ENCODE measurements around the gene IGSF9B. TPM values are rescaled to one million over a fixed set of nuclear protein-coding genes. Genes with fewer than 3 reads are reported as not detected.

IGSF9B gene
- total RNA-seq, 4 donors from 2014 or later = 6.5 to 106 (median 29.1) TPM

DNA sequence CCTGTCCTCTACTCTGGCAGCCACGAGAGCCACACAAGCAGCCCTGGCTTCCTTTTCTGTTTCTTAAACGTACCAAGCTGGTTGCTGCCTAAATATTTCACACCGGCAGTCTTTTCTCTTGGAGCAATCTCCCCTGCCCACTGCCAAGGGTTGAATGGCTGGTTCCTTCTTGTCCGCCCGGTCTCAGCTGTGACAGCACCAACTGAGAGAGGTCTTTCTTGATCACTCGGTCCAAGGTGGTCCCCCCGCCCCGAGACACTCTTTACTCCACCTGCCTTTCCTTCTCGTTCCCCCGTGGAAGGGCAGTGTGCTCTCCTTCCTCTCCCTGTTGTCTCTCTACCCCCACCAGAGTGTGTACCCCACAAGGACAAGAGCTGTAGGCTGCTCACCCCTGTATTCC is 33.7 kb upstream of the IGSF9B start:
- TF ChIP-seq POLR2A (IDR thresholded peaks at IDR 0.05) (no peak), CTCF (IDR thresholded peaks at IDR 0.05) (no peak)

GRCh38 chr11:133988686-133989410 is 32.1 kb upstream of the IGSF9B start:
- H3K4me3 ChIP-seq = no peak overlapping the region
- H3K27ac ChIP-seq = no peak overlapping the region
- no peak for TF ChIP-seq CTCF (IDR thresholded peaks at IDR 0.05)
- no peak for TF ChIP-seq POLR2A (IDR thresholded peaks at IDR 0.05)
- no peaks in the 10 kb centered on the region for H3K4me1 ChIP-seq
- DNase-seq = no peak
- H3K27me3 ChIP-seq = no peaks in the 10 kb centered on the region
- no peaks in the 10 kb centered on the region for H3K36me3 ChIP-seq
- H3K9me3 ChIP-seq = no peaks in the 10 kb centered on the region
- intact Hi-C loops (cut with DNase I; ENCODE audit: low total_unique reads) = no loop called here

More for the DNA sequence above, 33.7 kb upstream of the IGSF9B start:
- Histone ChIP-seq H3K36me3 (no peaks in the 10 kb centered on the region), H3K4me3 (no peak overlapping the region), H3K27me3 (no peaks in the 10 kb centered on the region), H3K27ac (no peak overlapping the region), H3K4me1 (no peaks in the 10 kb centered on the region), H3K9me3 (no peaks in the 10 kb centered on the region)
- DNase-seq = no peak
- intact Hi-C loops (cut with DNase I; ENCODE audit: low total_unique reads) = no loop called here

DNA sequence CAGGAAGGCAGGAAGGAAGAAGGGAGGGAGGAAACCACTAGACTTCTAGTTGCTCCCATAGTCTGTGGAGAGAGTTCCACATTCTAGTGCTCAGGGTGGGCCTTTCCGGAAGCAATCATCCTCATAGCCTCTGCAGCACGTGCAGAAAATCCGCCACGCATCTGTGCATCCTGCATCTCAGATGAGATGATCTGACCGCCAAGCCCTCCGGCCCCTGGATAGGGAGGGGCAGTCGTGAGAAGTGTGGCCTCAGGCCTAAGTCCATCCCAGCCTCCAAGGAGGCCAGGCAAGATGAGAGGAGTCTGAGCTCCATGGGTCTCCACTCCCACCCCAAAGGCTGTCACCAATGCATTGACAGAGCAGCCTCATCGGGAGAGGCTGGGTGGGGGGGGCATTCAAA is 30.4 kb upstream of the IGSF9B start:
- no peaks in the 10 kb centered on the region for H3K27me3 ChIP-seq
- TF ChIP-seq CTCF (IDR thresholded peaks at IDR 0.05) (no peak), POLR2A (IDR thresholded peaks at IDR 0.05) (no peak)
- no peak overlapping the region for H3K27ac ChIP-seq
- no peaks in the 10 kb centered on the region for H3K9me3 ChIP-seq
- intact Hi-C loops (cut with DNase I; ENCODE audit: low total_unique reads) = no loop called here
- DNase-seq = no peak
- no peaks in the 10 kb centered on the region for H3K4me1 ChIP-seq
- H3K36me3 ChIP-seq = no peaks in the 10 kb centered on the region
- no peak overlapping the region for H3K4me3 ChIP-seq

DNA sequence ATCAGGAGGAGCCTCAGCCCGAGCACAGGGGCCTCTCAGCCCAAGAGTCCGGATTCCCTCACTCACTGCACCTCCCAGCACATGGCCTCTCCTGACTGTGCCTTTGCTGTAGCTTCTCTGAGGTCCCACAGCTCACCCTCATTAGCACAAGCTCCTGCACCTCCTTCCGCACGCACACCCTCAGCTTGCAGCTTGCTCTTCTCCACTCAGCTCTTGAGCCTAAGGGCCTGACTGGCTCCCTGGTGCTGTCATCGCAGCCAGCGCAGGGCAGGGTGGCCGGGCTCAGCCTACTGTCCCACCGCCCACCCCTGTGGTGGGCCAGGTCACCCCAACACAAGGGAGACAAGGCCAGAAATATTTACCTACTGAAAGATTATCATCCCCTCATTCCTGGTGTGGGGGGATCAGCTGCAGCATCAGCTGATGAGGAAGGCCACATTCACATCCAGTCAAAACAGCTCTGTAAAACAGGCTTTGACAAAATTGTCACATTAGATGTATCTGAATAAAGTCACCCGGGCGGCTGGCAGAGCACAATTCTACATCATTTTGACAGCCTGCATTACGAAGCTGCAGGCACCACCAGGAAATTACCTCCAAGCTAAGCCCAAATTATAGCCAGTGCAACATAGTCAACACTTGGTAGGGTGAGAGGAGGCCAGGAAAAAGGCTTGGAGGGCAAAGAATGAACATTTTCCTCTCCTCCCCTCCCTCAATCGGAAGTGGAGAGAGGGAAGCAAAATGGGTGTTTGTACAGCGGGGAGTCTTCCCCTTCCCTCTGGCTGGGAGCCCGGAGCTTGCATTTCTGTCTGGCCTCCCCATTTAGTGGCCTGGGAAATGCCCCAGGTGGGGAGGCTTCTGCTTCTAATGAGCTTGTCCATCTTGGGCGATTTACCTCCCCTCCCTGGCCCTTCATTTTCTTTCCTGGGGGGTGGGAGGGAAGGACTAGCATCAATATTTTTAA is 29.5 kb upstream of the IGSF9B start:
- DNase-seq = no peak
- H3K4me1 ChIP-seq = no peaks in the 10 kb centered on the region
- intact Hi-C loops (cut with DNase I; ENCODE audit: low total_unique reads) = no loop called here

More for the DNA sequence above, 29.5 kb upstream of the IGSF9B start:
- H3K36me3 ChIP-seq = no peaks in the 10 kb centered on the region
- TF ChIP-seq CTCF (IDR thresholded peaks at IDR 0.05) (no peak), POLR2A (IDR thresholded peaks at IDR 0.05) (no peak)
- no peak overlapping the region for H3K4me3 ChIP-seq
- H3K27ac ChIP-seq = no peak overlapping the region
- no peaks in the 10 kb centered on the region for H3K27me3 ChIP-seq
- H3K9me3 ChIP-seq = no peaks in the 10 kb centered on the region

Measured in uterus (tissue), 4 donors.